ENCODE results near the gene TANGO2.

Gene TANGO2

GRCh38 chr22:19994851-19995610, 25.9 kb upstream of the TANGO2 start:
- no peak for FAIRE-seq
- no peak for DNase-seq (ENCODE audit: extremely low spot score, insufficient read length, low read depth)

- FAIRE-seq (no peak), DNase-seq (ENCODE audit: extremely low spot score, insufficient read length, low read depth) (no peak)
These were observed 25.1 kb upstream of the TANGO2 start for GRCh38 chr22:19995611-19996339.

- DNase-seq (ENCODE audit: extremely low spot score, insufficient read length, low read depth) (no peak), FAIRE-seq (no peak)
These were observed 24.1 kb upstream of the TANGO2 start for GRCh38 chr22:19996694-19997384.

- DNase-seq (ENCODE audit: extremely low spot score, insufficient read length, low read depth) (no peak), FAIRE-seq (no peak)
These were observed 23.2 kb upstream of the TANGO2 start for GRCh38 chr22:19997561-19998231.

- no peak for FAIRE-seq
- DNase-seq (ENCODE audit: extremely low spot score, insufficient read length, low read depth) = no peak
These were observed 22.5 kb upstream of the TANGO2 start for GRCh38 chr22:19998232-19998951.

GRCh38 chr22:19998991-19999820, 21.7 kb upstream of the TANGO2 start:
- DNase-seq (ENCODE audit: extremely low spot score, insufficient read length, low read depth) = no peak
- FAIRE-seq = no peak

- no peak for FAIRE-seq
- DNase-seq (ENCODE audit: extremely low spot score, insufficient read length, low read depth) = no peak
These were observed 20.4 kb upstream of the TANGO2 start for GRCh38 chr22:20000246-20001081.

GRCh38 chr22:20001082-20001638, 19.8 kb upstream of the TANGO2 start:
- DNase-seq (ENCODE audit: extremely low spot score, insufficient read length, low read depth) = no peak
- no peak for FAIRE-seq

- DNase-seq (ENCODE audit: extremely low spot score, insufficient read length, low read depth) (no peak), FAIRE-seq (no peak)
These were observed 18.8 kb upstream of the TANGO2 start for GRCh38 chr22:20002128-20002527.

- FAIRE-seq (no peak), DNase-seq (ENCODE audit: extremely low spot score, insufficient read length, low read depth) (no peak)
These were observed 18.3 kb upstream of the TANGO2 start for GRCh38 chr22:20002636-20003035.

GRCh38 chr22:20003304-20003703, 17.6 kb upstream of the TANGO2 start:
- FAIRE-seq = no peak

GRCh38 chr22:20004464-20004863, 16.4 kb upstream of the TANGO2 start:
- FAIRE-seq = no peak
- no peak for DNase-seq (ENCODE audit: extremely low spot score, insufficient read length, low read depth)

More at GRCh38 chr22:20003304-20003703, 17.6 kb upstream of the TANGO2 start:
- no peak for DNase-seq (ENCODE audit: extremely low spot score, insufficient read length, low read depth)

- DNase-seq (ENCODE audit: extremely low spot score, insufficient read length, low read depth) = no peak
- FAIRE-seq = no peak
These were observed 12.5 kb upstream of the TANGO2 start for GRCh38 chr22:20008221-20008995.

GRCh38 chr22:20009018-20009491, 11.9 kb upstream of the TANGO2 start:
- DNase-seq (ENCODE audit: extremely low spot score, insufficient read length, low read depth) = no peak
- no peak for FAIRE-seq

GRCh38 chr22:20009582-20010306, 11.2 kb upstream of the TANGO2 start:
- DNase-seq (ENCODE audit: extremely low spot score, insufficient read length, low read depth) = no peak
- no peak for FAIRE-seq
